Measurements from ENCODE around the gene JARID2.
A peak's percentile ranks its signal among the peaks of the same experiment; 100 is the strongest.

JARID2 gene

GRCh38 chr6:15358579-15359327 is 112.9 kb downstream of the JARID2 start:
- DNase-seq (ENCODE audit: low spot score): no peak

GRCh38 chr6:15359335-15359862 is 113.5 kb downstream of the JARID2 start:
- DNase-seq (ENCODE audit: low spot score): peak; percentile 18

- DNase-seq (ENCODE audit: low spot score): no peak
These were observed 114.4 kb downstream of the JARID2 start for GRCh38 chr6:15360300-15360699.

- no peak for DNase-seq (ENCODE audit: low spot score)
These were observed 115.3 kb downstream of the JARID2 start for GRCh38 chr6:15361197-15361596.

- DNase-seq (ENCODE audit: low spot score): no peak
These were observed 116.6 kb downstream of the JARID2 start for GRCh38 chr6:15362274-15363160.

DNA sequence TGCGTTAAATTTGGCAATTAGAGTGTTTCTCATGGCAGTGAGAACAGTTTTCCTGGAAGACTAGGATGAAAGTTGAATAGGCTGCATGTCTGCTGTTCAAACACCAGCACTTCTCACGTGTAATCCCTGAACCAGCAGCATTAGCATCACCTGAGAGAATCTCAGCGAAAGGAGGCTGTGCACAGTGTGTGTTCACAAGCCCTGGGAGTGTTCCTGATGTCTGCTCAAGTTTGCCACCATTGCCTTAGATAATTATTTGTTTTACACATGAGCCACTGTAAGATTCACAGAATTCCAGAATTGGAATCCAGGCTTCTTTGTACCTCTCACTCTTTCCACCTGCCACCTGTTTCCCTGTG is 117.3 kb downstream of the JARID2 start:
- no peak for DNase-seq (ENCODE audit: low spot score)

- DNase-seq (ENCODE audit: low spot score): no peak
These were observed 117.9 kb downstream of the JARID2 start for GRCh38 chr6:15363523-15364400.

- DNase-seq (ENCODE audit: low spot score): no peak
These were observed 118.7 kb downstream of the JARID2 start for GRCh38 chr6:15364401-15365037.

GRCh38 chr6:15365273-15365687 is 119.4 kb downstream of the JARID2 start:
- peak; percentile 74 for DNase-seq (ENCODE audit: low spot score)

DNA sequence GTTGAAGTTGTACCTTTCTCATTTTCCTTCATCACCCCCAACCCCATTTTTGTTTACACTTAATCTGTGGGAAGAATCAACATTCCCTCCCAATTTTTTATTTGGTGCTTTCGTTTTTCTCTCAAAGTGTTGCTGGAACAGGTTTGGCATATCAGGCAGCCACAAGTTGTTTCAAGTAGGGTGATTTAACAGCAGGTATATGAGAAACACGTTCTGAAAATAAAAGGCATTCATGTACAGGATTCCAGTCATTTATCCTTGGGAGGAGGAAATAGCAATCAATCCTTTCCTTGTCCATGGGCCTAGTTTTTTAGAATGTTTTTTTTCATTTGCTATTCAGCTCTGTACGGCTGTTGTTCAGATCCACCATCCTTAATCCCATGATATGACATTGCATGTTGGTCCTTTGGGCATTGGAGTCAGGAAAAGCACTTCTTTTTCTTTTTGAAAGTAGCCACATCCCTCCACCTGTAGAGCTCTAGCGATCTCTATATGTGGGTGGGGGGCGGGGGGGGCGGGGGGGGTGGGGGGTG is 120.2 kb downstream of the JARID2 start:
- no peak for DNase-seq (ENCODE audit: low spot score)

DNA sequence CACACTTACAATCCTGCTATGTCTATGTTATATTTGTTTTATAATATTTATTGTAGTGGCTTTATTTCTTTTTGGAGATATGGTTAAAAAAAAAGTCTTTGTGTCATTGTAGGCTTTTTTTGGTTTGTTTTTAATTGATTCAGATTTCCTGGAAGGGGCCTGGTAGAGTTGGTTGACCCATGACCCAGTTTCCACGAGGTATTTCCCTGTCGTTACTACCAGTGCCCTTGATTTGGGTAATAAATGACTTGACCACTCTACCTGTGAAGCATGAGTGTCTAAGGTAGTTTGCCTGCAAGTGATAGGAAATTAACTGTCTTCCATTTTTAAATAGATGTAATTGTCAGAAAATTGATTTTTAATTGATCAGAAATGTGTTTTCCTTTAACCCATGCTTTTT is 121.0 kb downstream of the JARID2 start:
- no peak for DNase-seq (ENCODE audit: low spot score)

- DNase-seq (ENCODE audit: low spot score): no peak
These were observed 122.3 kb downstream of the JARID2 start for GRCh38 chr6:15368186-15368585.

GRCh38 chr6:15368873-15369272 is 123.0 kb downstream of the JARID2 start:
- DNase-seq (ENCODE audit: low spot score): no peak

- no peak for DNase-seq (ENCODE audit: low spot score)
These were observed 124.0 kb downstream of the JARID2 start for GRCh38 chr6:15369838-15370237.

DNA sequence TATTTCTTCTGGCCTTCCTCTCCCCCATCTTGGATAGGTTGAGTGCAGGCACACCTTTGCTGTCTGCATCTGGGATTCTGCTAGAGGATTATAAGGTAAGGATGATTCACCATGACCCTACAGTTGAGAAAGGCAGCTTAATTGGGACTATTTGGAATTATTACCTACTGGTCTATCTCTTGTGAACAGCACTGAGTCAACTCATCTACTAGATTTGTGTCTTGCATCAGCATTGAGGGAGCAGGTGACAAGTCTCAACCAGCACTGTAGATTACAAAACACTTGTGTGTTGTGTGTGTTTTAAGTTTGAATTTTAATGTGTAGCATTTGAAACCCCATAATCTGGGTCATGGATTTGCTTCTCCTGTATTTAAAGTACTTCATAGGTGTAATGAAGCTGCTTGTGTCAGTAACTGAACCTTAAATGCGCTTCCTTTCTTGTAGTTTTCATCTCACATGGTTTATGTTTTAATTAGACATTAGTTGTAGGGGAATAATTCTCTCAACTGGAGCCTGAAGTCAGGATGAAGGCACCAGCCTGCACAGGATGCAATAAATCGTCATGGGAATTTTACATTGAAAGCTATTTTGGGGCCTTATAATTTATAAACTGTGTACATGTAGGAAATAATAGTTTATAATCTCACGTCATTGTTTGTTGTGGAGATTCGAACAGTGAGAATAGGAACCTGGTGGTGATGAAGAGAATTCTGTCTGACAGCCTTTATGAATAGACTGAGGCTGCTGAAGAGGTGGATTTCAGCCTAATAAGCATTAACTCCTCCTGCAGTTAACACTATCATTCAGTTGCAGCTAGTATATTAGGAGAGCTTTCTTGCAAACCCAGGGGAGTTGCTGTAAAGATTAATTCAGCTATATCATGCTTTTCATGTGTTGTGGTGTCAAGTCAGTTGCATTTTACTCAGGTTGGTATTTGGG is 125.1 kb downstream of the JARID2 start:
- no peak for DNase-seq (ENCODE audit: low spot score)

DNA sequence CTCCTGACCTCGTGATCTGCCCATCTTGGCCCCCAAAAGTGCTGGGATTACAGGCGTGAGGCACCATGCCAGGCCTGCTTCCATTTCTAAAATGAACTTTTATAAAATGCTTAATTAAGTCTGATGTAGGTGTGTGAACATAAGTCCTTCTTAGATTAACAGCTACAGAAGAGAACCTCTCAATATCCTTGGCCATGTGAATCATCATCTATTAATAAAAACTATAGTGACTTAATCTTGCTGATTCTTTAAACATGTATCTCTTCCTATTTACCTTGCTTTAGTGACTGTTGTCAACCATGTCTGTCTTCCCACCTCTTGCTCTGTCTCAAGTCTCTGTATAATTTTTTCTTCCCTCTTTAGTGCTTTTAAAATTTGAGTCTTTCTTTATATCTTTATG is 127.1 kb downstream of the JARID2 start:
- DNase-seq (ENCODE audit: low spot score): no peak

- DNase-seq (ENCODE audit: low spot score): no peak
These were observed 128.2 kb downstream of the JARID2 start for GRCh38 chr6:15374119-15374518.

DNA sequence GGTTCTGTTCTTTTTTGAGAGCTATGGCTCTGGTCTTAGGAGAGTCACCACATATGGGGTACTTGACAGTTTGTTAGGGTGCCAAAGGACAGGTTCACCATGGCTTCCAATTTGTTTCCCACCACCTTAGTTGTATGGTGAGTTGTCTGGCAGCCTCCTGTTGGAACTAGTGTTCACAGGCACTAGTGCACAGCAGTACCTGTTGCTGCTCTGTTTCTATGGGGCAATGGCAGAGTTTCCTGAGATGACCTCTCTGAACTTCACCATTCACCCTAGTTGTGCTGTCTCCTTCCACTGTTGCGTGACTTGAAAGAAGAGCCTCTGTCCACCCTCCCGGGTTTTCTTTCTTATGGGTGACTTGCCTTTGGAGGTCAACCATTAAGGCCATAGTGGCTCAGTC is 129.1 kb downstream of the JARID2 start:
- no peak for DNase-seq (ENCODE audit: low spot score)

GRCh38 chr6:15375638-15376290 is 129.9 kb downstream of the JARID2 start:
- no peak for DNase-seq (ENCODE audit: low spot score)

All from putamen (tissue), 1 donor.